A673 (cell line): ENCODE measurements around the gene EXPH5.

Experiments
- CTCF ChIP-seq: fragments of 300-800, 200-600 bp; sonication (generic); conservative IDR thresholded peaks from 2 replicates; pipeline ENCODE4 v1.5.1; 2017; ENCODE audit warnings: low read depth, mild to moderate bottlenecking, antibody characterized with exemption, low read length, moderate library complexity, mixed read lengths
- EZH2 ChIP-seq: fragments of 200-600 bp; sonication (generic); IDR thresholded peaks from 2 replicates; pipeline ENCODE4 v1.6.1; 2017; ENCODE audit warnings: borderline replicate concordance, low read depth, mild to moderate bottlenecking, mixed read lengths, antibody characterized with exemption, low read length; ENCODE audit not compliant: poor library complexity, severe bottlenecking

- TF ChIP-seq CTCF (no peak), EZH2 (no peak)
Measured at GRCh38 chr11:108606495-108607160, 13.1 kb upstream of the EXPH5 start.
